Measurements from ENCODE around the gene GNAI2. TPM values are rescaled to one million over a fixed set of nuclear protein-coding genes. Genes with fewer than 3 reads are reported as not detected.

Gene GNAI2
- total RNA-seq, 2 experiments from 2014 or later: 238 to 242 TPM

DNA sequence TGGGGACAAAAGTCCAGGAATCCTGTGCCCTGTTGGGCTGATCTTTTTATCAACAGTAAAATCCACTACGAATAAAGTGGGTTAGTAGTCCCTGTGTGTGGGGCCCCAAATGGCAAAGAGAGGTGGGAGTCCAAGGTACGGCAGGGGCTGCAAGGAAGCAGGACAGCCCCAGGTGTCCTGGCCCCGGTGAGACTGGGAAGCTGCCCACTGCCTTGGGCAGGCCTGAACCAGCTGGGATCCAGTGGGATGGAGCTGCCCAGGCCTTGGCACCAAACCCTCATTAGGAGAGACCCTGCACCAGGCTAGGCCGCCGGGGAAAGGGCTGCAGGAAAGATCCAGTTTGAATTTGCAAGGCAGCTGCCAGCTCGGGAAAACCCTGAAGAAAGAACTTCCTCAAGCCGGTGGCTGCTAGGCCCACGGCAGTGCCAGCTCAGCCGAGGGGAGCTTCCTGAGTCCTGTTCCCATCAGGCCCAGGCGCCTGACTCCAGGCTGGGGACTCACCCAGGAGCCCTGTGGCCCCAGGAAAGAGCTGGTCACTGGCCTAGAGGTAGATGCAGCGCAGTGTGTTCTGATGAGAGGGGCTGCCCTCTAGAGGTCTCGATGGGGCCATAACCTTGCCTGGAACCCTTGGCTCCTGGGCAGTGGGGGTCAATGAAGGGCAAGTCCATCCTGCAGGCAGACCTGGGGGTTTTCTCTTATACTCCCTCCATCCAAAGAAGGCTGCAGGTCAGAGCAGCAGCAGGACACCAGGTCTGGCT is 14.4 kb upstream of the GNAI2 start:
- no peak for ATAC-seq

DNA sequence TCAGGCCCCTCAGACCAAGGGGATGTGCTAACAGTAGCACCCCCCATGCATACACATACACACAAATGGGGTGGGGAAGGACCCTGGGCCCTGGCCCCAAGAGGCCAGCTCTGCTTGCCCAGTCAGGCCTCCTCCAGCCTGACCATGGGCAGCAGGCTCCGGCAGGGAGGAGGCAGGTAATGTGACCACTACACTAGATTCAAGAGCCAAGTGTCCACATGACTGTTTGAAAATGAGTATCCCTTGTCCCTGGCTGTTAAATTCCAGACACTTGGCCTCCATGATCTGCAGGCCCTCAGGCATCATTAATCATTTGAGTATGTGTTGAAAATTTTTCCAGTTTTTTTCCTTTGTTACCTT is 13.9 kb upstream of the GNAI2 start:
- CTCF ChIA-PET: interaction anchor here (0.9 to 7.3 kb wide), 8 partner anchors 20 to 53 kb away, joined by 3 to 93 read pairs (median 4); no protein-coding TSS in a partner anchor

More for the DNA sequence above, 14.4 kb upstream of the GNAI2 start:
- intact Hi-C loops (cut with micrococcal nuclease): no loop called here
- Mint-ChIP-seq H3K36me3 (ENCODE audit: low read depth) (no peaks in the 10 kb centered on the region), H3K4me1 (ENCODE audit: low read depth) (peaks cover 10% of the 10 kb centered on the region), H3K9me3 (no peaks in the 10 kb centered on the region), H3K27me3 (peaks cover 4% of the 10 kb centered on the region), H3K27ac (no peak overlapping the region), H3K4me3 (no peak overlapping the region)
- ChIA-PET CTCF (interaction anchor here (0.9 to 7.3 kb wide), 8 partner anchors 20 to 53 kb away, joined by 3 to 93 read pairs (median 4); no protein-coding TSS in a partner anchor), POLR2A (interaction anchor here (1.1 to 1.5 kb wide), 3 partner anchors 27 to 127 kb away, joined by 3 to 6 read pairs (median 3); no protein-coding TSS in a partner anchor)
- peak; percentile 22 for DNase-seq
- TF ChIP-seq, protein P1, sequence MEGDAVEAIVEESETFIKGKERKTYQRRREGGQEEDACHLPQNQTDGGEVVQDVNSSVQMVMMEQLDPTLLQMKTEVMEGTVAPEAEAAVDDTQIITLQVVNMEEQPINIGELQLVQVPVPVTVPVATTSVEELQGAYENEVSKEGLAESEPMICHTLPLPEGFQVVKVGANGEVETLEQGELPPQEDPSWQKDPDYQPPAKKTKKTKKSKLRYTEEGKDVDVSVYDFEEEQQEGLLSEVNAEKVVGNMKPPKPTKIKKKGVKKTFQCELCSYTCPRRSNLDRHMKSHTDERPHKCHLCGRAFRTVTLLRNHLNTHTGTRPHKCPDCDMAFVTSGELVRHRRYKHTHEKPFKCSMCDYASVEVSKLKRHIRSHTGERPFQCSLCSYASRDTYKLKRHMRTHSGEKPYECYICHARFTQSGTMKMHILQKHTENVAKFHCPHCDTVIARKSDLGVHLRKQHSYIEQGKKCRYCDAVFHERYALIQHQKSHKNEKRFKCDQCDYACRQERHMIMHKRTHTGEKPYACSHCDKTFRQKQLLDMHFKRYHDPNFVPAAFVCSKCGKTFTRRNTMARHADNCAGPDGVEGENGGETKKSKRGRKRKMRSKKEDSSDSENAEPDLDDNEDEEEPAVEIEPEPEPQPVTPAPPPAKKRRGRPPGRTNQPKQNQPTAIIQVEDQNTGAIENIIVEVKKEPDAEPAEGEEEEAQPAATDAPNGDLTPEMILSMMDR (IDR thresholded peaks at IDR 0.05): no peak

DNA sequence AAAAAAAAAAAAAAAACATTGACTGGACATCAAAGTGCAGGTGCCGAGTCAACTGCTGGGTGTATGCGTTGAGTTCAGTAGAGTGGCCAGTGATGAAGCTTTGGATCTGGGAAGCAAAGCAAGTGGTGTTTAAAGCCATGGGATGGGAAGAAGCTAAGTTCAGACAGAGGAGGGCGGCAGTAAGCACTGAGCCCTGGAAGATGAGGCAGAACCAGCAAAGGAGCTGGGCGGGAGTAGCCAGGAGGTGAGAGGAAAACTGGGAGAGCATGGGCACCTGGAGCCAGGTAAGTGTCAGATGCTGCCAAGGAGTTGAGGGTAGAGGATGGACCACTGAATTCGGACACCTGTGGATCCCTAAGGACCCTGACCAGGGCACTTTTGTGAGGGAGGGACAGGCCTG is 11.4 kb upstream of the GNAI2 start:
- DNase-seq (no peak), ATAC-seq (no peak)
- intact Hi-C loops (cut with micrococcal nuclease): no loop called here
- H3K27ac Mint-ChIP-seq: no peak overlapping the region
- H3K36me3 Mint-ChIP-seq (ENCODE audit: low read depth): no peaks in the 10 kb centered on the region
- TF ChIP-seq, protein P1 (IDR thresholded peaks at IDR 0.05): no peak
- POLR2A ChIA-PET: interaction anchor here (1.0 to 1.5 kb wide), 3 partner anchors 22 to 113 kb away, joined by 3 read pairs; no protein-coding TSS in a partner anchor
- peaks cover 23% of the 10 kb centered on the region for H3K4me1 Mint-ChIP-seq (ENCODE audit: low read depth)
- CTCF ChIA-PET: interaction anchor here (1.3 to 14.8 kb wide), 10 partner anchors 12 to 110 kb away, joined by 3 to 239 read pairs (median 8); partner anchors contain the start of genes GNAT1, HYAL3, IFRD2 and NAA80
- no peak overlapping the region for H3K4me3 Mint-ChIP-seq
- peaks cover 4% of the 10 kb centered on the region for H3K27me3 Mint-ChIP-seq
- H3K9me3 Mint-ChIP-seq: no peaks in the 10 kb centered on the region

More for the DNA sequence above, 13.9 kb upstream of the GNAI2 start:
- Mint-ChIP-seq H3K36me3 (ENCODE audit: low read depth) (no peaks in the 10 kb centered on the region), H3K27ac (no peak overlapping the region), H3K4me3 (no peak overlapping the region), H3K4me1 (ENCODE audit: low read depth) (peaks cover 13% of the 10 kb centered on the region), H3K9me3 (no peaks in the 10 kb centered on the region), H3K27me3 (peaks cover 4% of the 10 kb centered on the region)
- POLR2A ChIA-PET: no interaction called here
- TF ChIP-seq, protein P1 (IDR thresholded peaks at IDR 0.05): no peak
- DNase-seq: no peak
- intact Hi-C loops (cut with micrococcal nuclease): no loop called here
- no peak for ATAC-seq

DNA sequence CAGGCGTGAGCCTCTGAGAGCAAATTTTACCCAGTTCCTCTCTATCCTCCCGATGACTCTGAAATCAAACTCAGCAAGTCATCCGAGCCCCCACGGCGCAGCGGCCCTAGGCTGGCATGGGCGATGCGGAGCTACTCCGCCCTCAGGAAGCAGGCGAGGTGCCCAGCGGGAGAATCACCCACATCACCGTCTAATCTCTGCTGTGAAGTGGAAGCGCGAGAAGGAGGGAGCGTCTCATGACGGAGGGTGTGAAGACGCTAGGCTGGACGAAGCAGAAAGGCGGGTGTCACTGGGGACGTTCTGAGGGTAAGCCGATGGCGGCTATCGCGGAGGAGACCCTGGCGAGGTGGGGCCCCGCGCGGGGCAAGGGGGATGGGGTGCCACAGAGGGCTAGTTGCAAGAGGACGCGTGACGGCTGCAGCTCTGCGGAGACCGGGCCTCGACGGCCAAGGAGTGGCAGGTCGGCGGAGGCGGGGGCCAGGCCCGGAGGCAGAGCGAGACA is 9.1 kb upstream of the GNAI2 start:
- H3K36me3 Mint-ChIP-seq (ENCODE audit: low read depth): no peaks in the 10 kb centered on the region
- ChIA-PET POLR2A (interaction anchor here (1.0 to 3.4 kb wide), 15 partner anchors 10 to 111 kb away, joined by 3 to 21 read pairs (median 4); partner anchors contain the start of genes GNAI2, GNAT1 and HYAL2), CTCF (interaction anchor here (0.6 to 14.8 kb wide), 22 partner anchors 10 to 388 kb away, joined by 3 to 239 read pairs (median 6); partner anchors contain the start of genes GNAI2, GNAT1, IFRD2 and LSMEM2)
- DNase-seq: peak; percentile 62
- intact Hi-C loops (cut with micrococcal nuclease): loop anchor here (2.0 kb wide), 3 partner anchors 20 to 46 kb away; no protein-coding TSS in a partner anchor
- H3K27me3 Mint-ChIP-seq: peaks cover 4% of the 10 kb centered on the region
- TF ChIP-seq, protein P1 (IDR thresholded peaks at IDR 0.05): no peak
- ATAC-seq: peak; percentile 29
- peak overlapping the region; percentile 93 for H3K27ac Mint-ChIP-seq
- H3K9me3 Mint-ChIP-seq: no peaks in the 10 kb centered on the region
- H3K4me3 Mint-ChIP-seq: peak overlapping the region; percentile 96
- H3K4me1 Mint-ChIP-seq (ENCODE audit: low read depth): peaks cover 23% of the 10 kb centered on the region
